GM06990 (cell line): ENCODE measurements around the gene ATAD2B.
"Not testable (repeated sequence)": the region's sequence is repeated elsewhere in the genome, so short reads cannot be mapped to it uniquely, and the experiment has no call there.

Source experiments
- DNase-seq: peaks from one replicate; pipeline ENCODE4 v3.0.0-alpha.2; 2011; ENCODE audit not compliant: insufficient read length; ENCODE audit errors: extremely low read depth
- H3K27me3 ChIP-seq: replicated peaks from 2 replicates; pipeline ENCODE4 v1.6.0; 2011; ENCODE audit warnings: low read length; ENCODE audit not compliant: control insufficient read depth, insufficient read depth
- H3K36me3 ChIP-seq: 2 replicates; pipeline ENCODE4 v1.5.1; 2011; ENCODE audit warnings: low read length; ENCODE audit not compliant: control insufficient read depth, insufficient read depth
- H3K4me3 ChIP-seq: replicated peaks from 2 replicates; pipeline ENCODE4 v1.5.1; 2011; ENCODE audit warnings: low read depth, mild to moderate bottlenecking, control low read depth, low read length
- CTCF ChIP-seq: IDR thresholded peaks from 2 replicates; pipeline ENCODE4 v1.5.1; 2011; ENCODE audit warnings: low read length, control low read depth, mild to moderate bottlenecking, inconsistent platforms; ENCODE audit not compliant: insufficient read depth, poor library complexity, severe bottlenecking

Gene ATAD2B

GRCh38 chr2:23751747-23752265 lies 175.1 kb downstream of the ATAD2B start:
- Histone ChIP-seq H3K27me3 (no peaks in the 10 kb centered on the region), H3K36me3 (peaks cover 4% of the 10 kb centered on the region), H3K4me3 (no peak overlapping the region)
- DNase-seq = no peak
- no peak for TF ChIP-seq CTCF

GRCh38 chr2:23746141-23746863 lies 180.6 kb downstream of the ATAD2B start:
- Histone ChIP-seq H3K27me3 (no peaks in the 10 kb centered on the region), H3K4me3 (no peak overlapping the region), H3K36me3 (peaks cover 2% of the 10 kb centered on the region; the same call in 1 of the 2 replicates)
- DNase-seq = no peak
- TF ChIP-seq CTCF = no peak

GRCh38 chr2:23745726-23746105 lies 181.2 kb downstream of the ATAD2B start:
- DNase-seq = no peak
- TF ChIP-seq CTCF = no peak
- H3K36me3 ChIP-seq = peaks cover 2% of the 10 kb centered on the region; the same call in 1 of the 2 replicates
- H3K27me3 ChIP-seq = no peaks in the 10 kb centered on the region
- no peak overlapping the region for H3K4me3 ChIP-seq

- H3K27me3 ChIP-seq = no peaks in the 10 kb centered on the region
- no peak overlapping the region for H3K4me3 ChIP-seq
- no peaks in the 10 kb centered on the region for H3K36me3 ChIP-seq
- DNase-seq = no peak
- TF ChIP-seq CTCF = no peak
Observed at GRCh38 chr2:23745068-23745725, 181.7 kb downstream of the ATAD2B start.

- H3K4me3 ChIP-seq, DNase-seq, H3K27me3 ChIP-seq, H3K36me3 ChIP-seq: not testable (repeated sequence)
Observed at GRCh38 chr2:23736783-23737182, 190.1 kb downstream of the ATAD2B start.

GRCh38 chr2:23734416-23734815 lies 192.5 kb downstream of the ATAD2B start:
- Histone ChIP-seq H3K36me3 (no peaks in the 10 kb centered on the region), H3K27me3 (no peaks in the 10 kb centered on the region), H3K4me3 (no peak overlapping the region)
- TF ChIP-seq CTCF = no peak
- no peak for DNase-seq

- H3K4me3 ChIP-seq, DNase-seq, H3K36me3 ChIP-seq, H3K27me3 ChIP-seq: not testable (repeated sequence)
Observed at GRCh38 chr2:23723029-23723428, 203.9 kb downstream of the ATAD2B start.
